Measurements from ENCODE around the gene YWHAH.

The YWHAH gene

GRCh38 chr22:31901388-31902137 lies 42.8 kb upstream of the YWHAH start:
- DNase-seq (ENCODE audit: low read depth) = no peak
- H3K4me3 ChIP-seq (ENCODE audit: low read length) = no peak overlapping the region
- no peak for TF ChIP-seq CTCF (conservative IDR thresholded peaks at IDR 0.05; ENCODE audit: low read depth, low read length)

- TF ChIP-seq CTCF (conservative IDR thresholded peaks at IDR 0.05; ENCODE audit: low read depth, low read length) = no peak
Measured at GRCh38 chr22:31904651-31905050, 39.7 kb upstream of the YWHAH start.

GRCh38 chr22:31905356-31905755 lies 39.0 kb upstream of the YWHAH start:
- no peak for TF ChIP-seq CTCF (conservative IDR thresholded peaks at IDR 0.05; ENCODE audit: low read depth, low read length)
- no peak for DNase-seq (ENCODE audit: low read depth)
- no peak overlapping the region for H3K4me3 ChIP-seq (ENCODE audit: low read length)

More at GRCh38 chr22:31904651-31905050, 39.7 kb upstream of the YWHAH start:
- no peak overlapping the region for H3K4me3 ChIP-seq (ENCODE audit: low read length)
- no peak for DNase-seq (ENCODE audit: low read depth)

GRCh38 chr22:31906086-31906485 lies 38.2 kb upstream of the YWHAH start:
- no peak for TF ChIP-seq CTCF (conservative IDR thresholded peaks at IDR 0.05; ENCODE audit: low read depth, low read length)
- H3K4me3 ChIP-seq (ENCODE audit: low read length) = no peak overlapping the region
- DNase-seq (ENCODE audit: low read depth) = no peak

- no peak for DNase-seq (ENCODE audit: low read depth)
- TF ChIP-seq CTCF (conservative IDR thresholded peaks at IDR 0.05; ENCODE audit: low read depth, low read length) = no peak
- H3K4me3 ChIP-seq (ENCODE audit: low read length) = no peak overlapping the region
Measured at GRCh38 chr22:31906569-31906968, 37.8 kb upstream of the YWHAH start.

GRCh38 chr22:31909977-31910376 lies 34.4 kb upstream of the YWHAH start:
- no peak overlapping the region for H3K4me3 ChIP-seq (ENCODE audit: low read length)
- TF ChIP-seq CTCF (conservative IDR thresholded peaks at IDR 0.05; ENCODE audit: low read depth, low read length) = no peak
- no peak for DNase-seq (ENCODE audit: low read depth)
